CD1c-positive myeloid dendritic cell (primary cell): Measurements from ENCODE around the gene NANOS2.
"Not testable (repeated sequence)": the region's sequence is repeated elsewhere in the genome, so short reads cannot be mapped to it uniquely, and the experiment has no call there.

Experiments used
- DNase-seq: peaks from one replicate; pipeline ENCODE4 v3.0.0-alpha.2; 2016; ENCODE audit errors: extremely low spot score

The NANOS2 gene

GRCh38 chr19:45927565-45928261, 13.1 kb upstream of the NANOS2 start:
- peak; percentile 92 for DNase-seq

DNA sequence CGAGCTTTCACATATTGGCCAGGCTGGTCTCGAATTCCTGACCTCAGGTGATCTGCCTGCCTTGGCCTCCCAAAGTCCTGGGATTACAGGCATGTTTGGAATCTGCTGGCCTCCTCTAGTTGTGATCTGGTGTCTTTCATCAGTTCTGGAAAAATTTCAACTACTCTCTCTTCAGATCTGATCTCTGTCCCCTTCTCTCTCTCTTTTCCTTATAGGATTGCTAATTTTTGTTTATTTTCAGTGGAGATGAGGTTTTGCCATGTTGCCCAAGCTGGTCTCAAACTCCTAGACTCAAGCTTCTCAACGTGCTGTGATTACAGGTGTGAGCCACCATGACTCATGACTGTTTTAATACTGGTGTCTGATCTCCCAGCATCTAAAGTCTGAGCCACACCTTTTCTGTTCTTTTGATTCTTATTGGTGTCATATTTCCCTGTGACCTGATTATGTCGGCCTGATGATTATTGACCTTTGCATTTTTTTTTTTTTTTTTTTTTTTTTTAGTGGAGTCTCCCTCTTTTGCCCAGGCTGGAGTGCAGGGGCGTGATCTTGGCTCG, 10.4 kb upstream of the NANOS2 start:
- no peak for DNase-seq

- DNase-seq, result peak; percentile 18
Measured at GRCh38 chr19:45922281-45922680, 7.7 kb upstream of the NANOS2 start.

DNA sequence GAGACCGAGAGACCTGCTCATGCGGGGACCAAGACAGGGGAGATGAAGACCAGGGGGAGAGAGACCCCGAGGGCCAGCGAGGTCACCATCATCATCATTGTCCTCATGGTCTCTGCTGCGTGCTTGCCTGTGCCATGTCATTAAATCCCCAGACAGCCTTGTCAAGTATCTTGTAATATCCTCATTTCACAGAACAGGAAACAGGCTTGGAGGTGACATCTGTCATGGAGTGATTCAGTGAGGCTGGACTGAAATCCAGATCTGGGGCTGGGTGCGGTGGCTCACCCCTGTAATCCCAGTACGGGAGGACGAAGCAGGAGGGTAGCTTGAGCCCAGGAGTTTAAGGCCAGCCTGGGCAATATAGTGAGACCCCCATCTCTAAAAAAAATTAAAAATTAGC, 5.9 kb upstream of the NANOS2 start:
- DNase-seq, result no peak

GRCh38 chr19:45919678-45920077, 5.1 kb upstream of the NANOS2 start:
- DNase-seq, result no peak

- no peak for DNase-seq
Measured at GRCh38 chr19:45918721-45919120, 4.1 kb upstream of the NANOS2 start.

GRCh38 chr19:45917421-45918091, 3.0 kb upstream of the NANOS2 start:
- no peak for DNase-seq

- no peak for DNase-seq
Measured at GRCh38 chr19:45911291-45911690, 3.3 kb downstream of the NANOS2 start.

DNA sequence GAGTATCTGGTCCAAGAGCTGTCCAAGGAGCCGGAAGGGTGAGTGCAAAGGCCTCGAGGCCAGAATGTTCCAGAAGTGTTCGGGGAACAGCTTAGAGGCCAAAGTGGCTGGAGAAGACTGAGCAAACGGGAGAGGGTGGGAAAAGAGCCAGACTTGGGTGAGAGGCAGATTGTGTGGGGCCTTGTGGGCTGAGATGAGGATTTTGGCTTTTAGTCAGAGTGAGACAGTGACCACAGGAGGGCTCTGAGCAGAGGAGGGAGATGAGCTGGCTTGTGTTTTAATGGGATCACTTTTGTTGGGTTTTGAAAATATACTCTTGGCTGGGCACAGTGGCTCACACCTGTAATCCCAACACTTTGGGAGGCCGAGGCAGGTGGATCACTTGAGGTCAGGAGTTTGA, 5.6 kb downstream of the NANOS2 start:
- DNase-seq, result no peak

- no peak for DNase-seq
Measured at GRCh38 chr19:45906221-45906620, 8.4 kb downstream of the NANOS2 start.

DNA sequence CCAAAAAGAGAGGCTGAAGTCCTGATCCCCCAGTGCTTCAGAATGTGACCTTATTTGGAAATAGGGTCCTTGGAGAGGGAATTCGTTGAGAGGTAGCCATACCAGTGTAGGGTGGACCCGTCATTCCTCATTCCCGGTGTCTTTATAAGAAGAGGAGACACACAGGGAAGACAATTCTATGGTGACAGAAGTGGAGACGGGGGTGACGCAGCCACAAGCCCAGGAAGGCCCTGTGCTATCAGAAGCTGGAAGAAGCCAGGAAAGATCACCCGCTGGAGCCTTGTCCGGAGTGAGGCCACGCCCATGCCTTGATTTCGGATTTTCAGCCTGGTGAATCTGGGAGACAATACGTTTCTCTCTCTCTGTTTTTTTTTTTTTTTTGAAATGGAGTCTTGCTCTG, 9.6 kb downstream of the NANOS2 start:
- DNase-seq, result no peak

- peak; percentile 100 for DNase-seq
Measured at GRCh38 chr19:45902651-45903625, 11.6 kb downstream of the NANOS2 start.

DNA sequence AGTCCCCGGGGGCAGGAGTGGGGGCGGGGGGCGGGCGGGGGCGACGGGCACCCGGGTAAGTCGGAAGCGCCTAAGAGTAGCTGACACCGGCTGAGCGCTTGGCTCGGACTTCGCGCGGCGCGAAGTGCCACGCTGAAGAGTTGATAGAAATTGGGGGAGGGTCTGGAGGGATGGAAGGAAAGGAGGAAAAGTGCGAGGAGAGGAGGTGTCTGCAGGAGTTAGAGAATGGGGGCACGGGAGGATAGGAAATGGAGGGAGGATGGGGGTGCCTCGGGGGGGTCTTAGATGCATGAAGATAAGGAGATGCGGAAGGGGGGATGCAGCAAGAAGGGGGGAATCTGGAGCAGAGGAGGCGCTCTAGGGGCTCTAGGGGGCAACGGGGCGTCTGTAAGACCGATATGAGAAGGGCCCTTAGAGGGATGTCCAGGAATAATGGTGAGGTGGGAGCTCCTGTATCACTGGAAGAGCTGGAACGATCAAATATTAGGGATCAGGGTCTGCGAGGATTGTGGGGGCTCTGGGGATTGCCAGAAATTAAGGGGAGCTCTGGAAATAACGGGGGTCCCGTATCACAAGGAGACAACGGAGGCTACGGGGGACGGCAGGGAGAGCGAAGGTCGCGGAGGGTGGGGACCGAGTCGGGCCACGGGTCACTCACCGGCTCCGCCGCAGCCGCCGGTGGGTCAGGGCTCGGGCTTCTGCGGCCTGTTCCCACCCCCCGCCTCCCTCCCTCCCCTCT, 12.5 kb downstream of the NANOS2 start, which contains the start of gene MYPOP:
Gene MYPOP, minus strand, starts transcription at position 702 of the 739 bp plus-strand sequence. CDS start 840 bp downstream, outside the sequence.
- DNase-seq, result no peak

DNA sequence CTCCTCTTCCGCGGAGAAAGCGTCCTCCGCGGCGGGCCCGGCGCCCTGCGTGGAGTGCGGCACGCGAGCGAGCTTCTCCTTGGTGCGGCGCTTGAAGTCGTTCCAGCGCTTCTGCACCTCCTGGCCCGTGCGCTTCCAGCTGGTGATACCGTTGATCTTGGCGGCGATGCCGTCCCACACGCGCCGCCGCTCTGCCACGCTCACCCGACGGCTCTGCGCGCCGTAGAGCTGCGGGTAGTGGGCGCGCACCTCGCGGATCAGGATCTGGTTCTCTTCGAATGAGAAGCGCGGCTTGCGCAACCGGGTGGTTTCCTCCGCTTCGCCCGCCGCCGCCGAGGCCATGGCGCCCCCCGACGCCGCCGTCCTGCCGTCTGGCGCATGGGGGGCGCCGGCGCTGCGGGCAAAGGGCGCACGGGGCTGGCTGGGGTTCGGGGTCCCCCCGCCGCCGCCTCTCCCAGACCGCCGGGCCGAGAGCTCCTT, 13.1 kb downstream of the NANOS2 start:
- peak; percentile 75 for DNase-seq

DNA sequence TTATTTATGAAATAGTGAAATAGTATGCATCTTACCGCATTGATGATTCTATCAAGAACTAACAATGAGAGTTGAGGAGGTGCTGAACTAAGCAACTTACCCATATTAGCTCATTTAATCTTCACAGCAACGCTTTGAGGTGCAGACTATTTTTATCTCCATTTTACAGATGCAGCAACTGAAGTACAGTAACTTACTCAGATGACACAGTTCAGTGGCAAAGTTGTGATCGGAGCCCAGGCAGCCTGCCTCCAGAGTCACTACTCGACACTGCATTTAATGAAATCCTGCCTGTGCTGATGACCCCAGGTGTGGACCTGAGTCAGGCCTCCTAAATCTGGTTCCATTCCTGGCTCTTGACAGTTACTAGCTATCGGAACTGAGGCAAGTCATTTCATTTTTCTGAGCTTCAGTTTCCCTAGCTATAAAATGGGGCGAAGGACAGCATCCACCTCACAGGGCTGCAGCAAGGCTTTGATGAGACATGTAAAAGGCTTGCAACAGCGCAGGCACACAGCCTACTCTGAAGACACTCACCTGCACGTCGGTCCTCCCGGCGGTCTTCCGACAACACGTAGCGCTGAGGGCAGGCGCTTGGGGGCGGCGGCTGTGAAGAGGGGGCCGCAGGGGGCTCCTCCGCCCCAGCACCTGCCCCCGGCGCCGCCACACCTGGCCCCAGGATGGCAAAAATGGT, 13.7 kb downstream of the NANOS2 start:
- DNase-seq, result no peak

- no peak for DNase-seq
Measured at GRCh38 chr19:45899919-45900589, 14.5 kb downstream of the NANOS2 start.

DNA sequence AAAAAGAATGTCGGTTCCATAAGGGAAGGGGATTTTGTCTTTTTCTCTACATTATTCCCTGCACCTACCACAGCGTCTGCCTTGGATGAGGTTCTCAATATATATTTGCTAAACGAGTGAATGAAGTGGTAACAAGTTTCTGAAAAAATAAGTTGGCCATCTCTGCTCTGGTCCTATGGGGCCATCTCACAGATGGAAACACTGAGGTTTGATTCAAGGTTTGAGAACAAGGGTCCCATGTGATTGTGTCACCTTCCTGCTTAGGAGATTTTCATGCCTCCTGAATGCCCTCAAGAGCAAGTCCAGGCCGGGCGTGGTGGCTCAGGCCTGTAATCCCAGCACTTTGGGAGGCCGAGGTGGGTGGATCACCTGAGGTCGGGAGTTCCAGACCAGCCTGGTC, 15.3 kb downstream of the NANOS2 start:
- DNase-seq, result no peak

- DNase-seq, result peak; percentile 41
Measured at GRCh38 chr19:45897261-45897812, 17.2 kb downstream of the NANOS2 start.

DNA sequence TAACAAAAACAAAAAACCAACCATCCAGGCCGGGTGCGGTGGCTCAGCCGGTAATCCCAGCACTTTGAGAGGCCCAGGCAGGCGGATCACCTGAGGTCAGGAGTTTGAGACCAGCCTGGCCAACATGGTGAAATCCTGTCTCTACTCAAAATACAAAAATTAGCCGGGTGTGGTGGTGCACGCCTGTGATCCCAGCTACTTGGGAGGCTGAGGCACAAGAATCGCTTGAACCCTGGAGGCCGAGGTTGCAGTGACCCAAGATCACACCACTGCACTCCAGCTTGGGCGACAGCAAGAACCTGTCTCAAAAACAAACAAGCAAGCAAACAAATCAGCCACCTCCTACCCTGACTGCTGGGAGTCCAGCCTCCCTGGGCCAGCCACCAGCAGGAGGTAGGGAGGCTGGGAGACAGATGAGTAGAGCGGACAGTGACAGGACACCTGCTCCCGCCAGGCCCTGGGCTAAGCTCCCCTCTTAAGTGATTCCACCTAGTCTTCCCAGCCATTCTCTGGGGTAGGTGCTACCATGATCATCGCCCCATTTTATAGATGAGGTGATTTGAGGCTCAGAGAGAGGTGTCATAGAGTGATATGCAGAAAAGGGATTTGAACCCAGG, 18.5 kb downstream of the NANOS2 start:
- DNase-seq, result not testable (repeated sequence)
